BLaER1 treated with 17β-estradiol and CSF1 and Interleukin-3, amounts not matched to agents 10 nM and 100 nM (cell line): Measurements from ENCODE around the gene MCAT.
A peak's percentile ranks its signal among the peaks of the same experiment; 100 is the strongest.
"Not testable (repeated sequence)": the region's sequence is repeated elsewhere in the genome, so short reads cannot be mapped to it uniquely, and the experiment has no call there.

ENCODE experiments used
- H3K27ac ChIP-seq, 11 experiments: shearing (Covaris generic); formaldehyde crosslinking; 2 replicates each; pipeline ENCODE4 v1.8.1; 2022
- H3K27me3 ChIP-seq, 11 experiments: shearing (Covaris generic); formaldehyde crosslinking; 2 replicates each; pipeline ENCODE4 v1.8.1; 2022
- H3K36me3 ChIP-seq, 11 experiments: shearing (Covaris generic); formaldehyde crosslinking; 2 replicates each; pipeline ENCODE4 v1.8.1; 2022
- H3K4me1 ChIP-seq, 10 experiments: shearing (Covaris generic); formaldehyde crosslinking; 2 replicates each; pipeline ENCODE4 v1.8.1; 2022
- H3K4me2 ChIP-seq, 11 experiments: shearing (Covaris generic); formaldehyde crosslinking; 2 replicates each; pipeline ENCODE4 v1.8.1; 2022
- H3K4me3 ChIP-seq, 10 experiments: shearing (Covaris generic); formaldehyde crosslinking; 2 replicates each; pipeline ENCODE4 v1.8.1; 2022
- H3K9ac ChIP-seq, 11 experiments: shearing (Covaris generic); formaldehyde crosslinking; 2 replicates each; pipeline ENCODE4 v1.8.1; 2022
- H3K9me3 ChIP-seq, 11 experiments: shearing (Covaris generic); formaldehyde crosslinking; replicated peaks in 1 of 11; 2 replicates each; pipeline ENCODE4 v1.8.1; 2022
- H4K20me1 ChIP-seq, 11 experiments: shearing (Covaris generic); formaldehyde crosslinking; 2 replicates each; pipeline ENCODE4 v1.8.1; 2022
- Cebpa-rat ChIP-seq, 11 experiments: shearing (Covaris generic); IDR thresholded peaks; 2 replicates each; pipeline ENCODE4 v1.8.1; 2022

MCAT gene

GRCh38 chr22:43114958-43115357 is 28.2 kb downstream of the MCAT start:
- Histone ChIP-seq H3K27me3 (peaks cover 21 to 61% (median 24%) of the 10 kb centered on the region in 11 experiments), H3K27ac (0 out of 22 replicates have a peak overlapping the region, but pooled peaks of 2 of the 11 experiments have one; percentile 5 to 10), H3K9me3 (no peaks in the 10 kb centered on the region)

GRCh38 chr22:43113526-43114251 is 29.5 kb downstream of the MCAT start:
- TF ChIP-seq Cebpa-rat (IDR thresholded peaks at IDR 0.05) = no peak
- H3K27me3 ChIP-seq = peaks cover 22 to 71% (median 35%) of the 10 kb centered on the region in 11 experiments
- peak overlapping the region; percentile 56 to 100 (median 99) for H3K4me2 ChIP-seq
- no peaks in the 10 kb centered on the region for H3K36me3 ChIP-seq
- H3K4me1 ChIP-seq = peaks cover 43 to 86% (median 81%) of the 10 kb centered on the region in 10 experiments
- H3K9ac ChIP-seq = peak overlapping the region in 6 of 11 experiments; percentile 23 to 51 (median 30); a peak in 7 of 22 replicates
- H4K20me1 ChIP-seq = peaks cover 0 to 53% (median 8%) of the 10 kb centered on the region in 11 experiments; a peak in 9 of 22 replicates
- H3K4me3 ChIP-seq = peak overlapping the region in 2 of 10 experiments; percentile 2 to 31; a peak in 4 of 20 replicates
- H3K9me3 ChIP-seq = no peaks in the 10 kb centered on the region
- peak overlapping the region in 4 of 11 experiments; percentile 17 to 53 (median 39); a peak in 4 of 22 replicates for H3K27ac ChIP-seq

More at GRCh38 chr22:43114958-43115357, 28.2 kb downstream of the MCAT start:
- no peak for TF ChIP-seq Cebpa-rat (IDR thresholded peaks at IDR 0.05)
- no peaks in the 10 kb centered on the region for H3K36me3 ChIP-seq
- no peak overlapping the region for H3K4me3 ChIP-seq
- peak overlapping the region in 10 of 11 experiments; percentile 54 to 100 (median 99); a peak in 18 of 22 replicates for H3K4me2 ChIP-seq
- peaks cover 52 to 98% (median 93%) of the 10 kb centered on the region in 10 experiments for H3K4me1 ChIP-seq
- peak overlapping the region in 1 of 11 experiments; percentile 7; a peak in 2 of 22 replicates for H3K9ac ChIP-seq
- H4K20me1 ChIP-seq = peaks cover 0 to 50% (median 9%) of the 10 kb centered on the region in 11 experiments; a peak in 10 of 22 replicates

- Histone ChIP-seq H3K9ac (peak overlapping the region; percentile 49 to 83 (median 65)), H3K36me3 (no peaks in the 10 kb centered on the region), H3K4me2 (peak overlapping the region; percentile 96 to 100 (median 100)), H3K4me1 (peaks cover 28 to 71% (median 65%) of the 10 kb centered on the region in 10 experiments), H3K4me3 (peak overlapping the region; percentile 61 to 77 (median 66)), H3K27ac (peak overlapping the region in 5 of 11 experiments; percentile 15 to 66 (median 49); a peak in 7 of 22 replicates), H3K27me3 (peaks cover 22 to 65% (median 35%) of the 10 kb centered on the region in 11 experiments), H4K20me1 (peaks cover 0 to 45% (median 8%) of the 10 kb centered on the region in 11 experiments; a peak in 9 of 22 replicates), H3K9me3 (no peaks in the 10 kb centered on the region)
- TF ChIP-seq Cebpa-rat (IDR thresholded peaks at IDR 0.05) = no peak
These were observed 32.1 kb downstream of the MCAT start for GRCh38 chr22:43110927-43111623.

DNA sequence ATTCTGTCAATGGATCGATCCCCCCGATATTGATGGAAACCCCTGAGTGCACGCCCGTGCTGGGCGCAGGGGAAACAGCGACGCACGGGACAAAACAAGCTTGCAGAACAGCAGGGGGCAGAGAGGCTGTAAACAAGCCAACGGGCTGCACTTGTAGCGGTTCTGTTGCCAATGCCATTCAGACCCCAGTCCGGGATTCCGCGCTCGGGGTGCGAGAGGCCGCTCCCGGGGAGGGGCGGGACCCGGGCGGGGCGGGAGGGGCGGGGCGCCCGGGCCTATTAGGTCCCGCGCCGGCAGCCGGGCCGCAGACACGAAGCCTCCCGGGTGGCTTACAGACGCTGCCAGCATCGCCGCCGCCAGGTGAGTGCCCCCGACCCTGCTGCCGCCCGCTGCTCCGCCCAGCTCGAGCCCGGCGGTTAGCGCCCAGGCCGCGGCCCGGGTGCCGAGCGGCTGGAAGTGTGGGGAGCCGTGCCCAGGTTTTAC is 32.7 kb downstream of the MCAT start, which contains the start of gene BIK:
BIK (plus strand) TSS at position 307 of the 483 bp plus-strand sequence. CDS start 13,273 bp downstream, outside the sequence.
- H3K4me3 ChIP-seq = peak within 1 kb of the TSS; percentile 61 to 77 (median 66)
- peaks cover 0 to 40% (median 8%) of the 10 kb centered on the region in 11 experiments; a peak in 9 of 22 replicates for H4K20me1 ChIP-seq
- H3K36me3 ChIP-seq = no peaks in the 10 kb centered on the region
- H3K27me3 ChIP-seq = peaks cover 22 to 65% (median 35%) of the 10 kb centered on the region in 11 experiments
- H3K4me2 ChIP-seq = peak within 1 kb of the TSS; percentile 96 to 100 (median 100)
- no peak for TF ChIP-seq Cebpa-rat (IDR thresholded peaks at IDR 0.05)
- H3K27ac ChIP-seq = peak within 1 kb of the TSS in 5 of 11 experiments; percentile 15 to 66 (median 49); a peak in 7 of 22 replicates
- peaks cover 23 to 67% (median 61%) of the 10 kb centered on the region in 10 experiments for H3K4me1 ChIP-seq
- peak within 1 kb of the TSS; percentile 49 to 83 (median 65) for H3K9ac ChIP-seq
- no peaks in the 10 kb centered on the region for H3K9me3 ChIP-seq

- no peaks in the 10 kb centered on the region for H3K36me3 ChIP-seq
- no peaks in the 10 kb centered on the region for H3K9me3 ChIP-seq
- 0 out of 22 replicates have a peak overlapping the region, but pooled peaks of 2 of the 11 experiments have one; percentile 3 to 37 for H3K9ac ChIP-seq
- H3K4me1 ChIP-seq = peaks cover 23 to 67% (median 61%) of the 10 kb centered on the region in 10 experiments
- peaks cover 0 to 35% (median 5%) of the 10 kb centered on the region in 11 experiments; a peak in 9 of 22 replicates for H4K20me1 ChIP-seq
- H3K4me3 ChIP-seq = peak overlapping the region; percentile 44 to 77 (median 66); a peak in 19 of 20 replicates
- no peak overlapping the region for H3K27ac ChIP-seq
- no peak for TF ChIP-seq Cebpa-rat (IDR thresholded peaks at IDR 0.05)
- peak overlapping the region; percentile 96 to 100 (median 100) for H3K4me2 ChIP-seq
- peaks cover 22 to 60% (median 35%) of the 10 kb centered on the region in 11 experiments for H3K27me3 ChIP-seq
These were observed 33.2 kb downstream of the MCAT start for GRCh38 chr22:43109921-43110443.

DNA sequence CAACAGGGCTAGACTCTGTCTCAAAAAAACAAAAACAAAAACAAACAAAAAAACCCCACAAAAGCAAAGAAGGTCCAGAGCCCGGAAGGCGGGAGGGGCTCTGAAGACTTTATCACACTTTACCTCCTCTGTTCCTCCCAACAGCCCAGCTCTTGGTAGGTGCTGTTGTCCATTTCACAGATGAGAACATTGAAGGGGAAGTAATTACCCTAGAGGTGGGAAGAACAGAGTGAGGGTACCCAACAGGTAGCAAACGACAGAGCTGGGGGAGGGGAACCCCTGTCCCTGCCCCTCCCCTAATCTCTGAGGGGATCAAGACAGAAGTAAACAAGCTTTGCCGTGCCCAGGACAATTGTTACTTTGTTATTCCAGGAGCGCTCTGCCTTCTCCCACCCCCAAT is 33.7 kb downstream of the MCAT start:
- Histone ChIP-seq H3K4me2 (no peak overlapping the region; a peak in 1 of 22 replicates), H3K27me3 (peaks cover 22 to 55% (median 35%) of the 10 kb centered on the region in 11 experiments), H3K4me3 (no peak overlapping the region)

DNA sequence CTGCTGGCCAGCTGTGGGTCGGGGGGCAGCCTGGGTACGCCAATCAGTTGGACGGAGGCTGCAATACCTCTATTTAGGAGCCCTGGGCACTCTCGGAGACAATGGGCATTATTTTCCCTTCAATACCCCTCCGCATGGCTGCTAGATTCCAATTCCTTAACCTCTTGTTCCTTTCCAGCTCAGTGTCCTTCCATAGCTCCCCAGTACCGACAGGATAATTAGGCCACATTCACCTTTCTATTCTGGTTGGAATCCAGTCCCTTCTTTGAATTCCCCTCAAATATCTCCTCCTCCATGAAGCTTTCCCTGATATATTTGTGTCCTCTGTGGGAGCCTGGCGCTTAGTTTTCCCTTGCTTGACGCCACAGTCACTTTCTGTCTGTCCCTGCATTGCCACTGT is 36.9 kb downstream of the MCAT start:
- TF ChIP-seq Cebpa-rat (IDR thresholded peaks at IDR 0.05) = no peak
- peaks cover 0 to 13% (median 0%) of the 10 kb centered on the region in 11 experiments; a peak in 5 of 22 replicates for H4K20me1 ChIP-seq
- no peaks in the 10 kb centered on the region for H3K9me3 ChIP-seq
- H3K27me3 ChIP-seq = peaks cover 12 to 25% (median 24%) of the 10 kb centered on the region in 11 experiments
- H3K36me3 ChIP-seq = no peaks in the 10 kb centered on the region
- no peak overlapping the region for H3K27ac ChIP-seq
- peaks cover 28 to 58% (median 50%) of the 10 kb centered on the region in 10 experiments for H3K4me1 ChIP-seq
- H3K9ac ChIP-seq = no peak overlapping the region
- H3K4me3 ChIP-seq = no peak overlapping the region
- H3K4me2 ChIP-seq = peak overlapping the region in 6 of 11 experiments; percentile 5 to 47 (median 26); a peak in 7 of 22 replicates

More for the DNA sequence above, 33.7 kb downstream of the MCAT start:
- peaks cover 28 to 67% (median 61%) of the 10 kb centered on the region in 10 experiments for H3K4me1 ChIP-seq
- H3K36me3 ChIP-seq = no peaks in the 10 kb centered on the region
- H3K9ac ChIP-seq = no peak overlapping the region
- H3K9me3 ChIP-seq = no peaks in the 10 kb centered on the region
- peaks cover 0 to 31% (median under 1%) of the 10 kb centered on the region in 11 experiments; a peak in 7 of 22 replicates for H4K20me1 ChIP-seq
- no peak for TF ChIP-seq Cebpa-rat (IDR thresholded peaks at IDR 0.05)
- H3K27ac ChIP-seq = no peak overlapping the region

DNA sequence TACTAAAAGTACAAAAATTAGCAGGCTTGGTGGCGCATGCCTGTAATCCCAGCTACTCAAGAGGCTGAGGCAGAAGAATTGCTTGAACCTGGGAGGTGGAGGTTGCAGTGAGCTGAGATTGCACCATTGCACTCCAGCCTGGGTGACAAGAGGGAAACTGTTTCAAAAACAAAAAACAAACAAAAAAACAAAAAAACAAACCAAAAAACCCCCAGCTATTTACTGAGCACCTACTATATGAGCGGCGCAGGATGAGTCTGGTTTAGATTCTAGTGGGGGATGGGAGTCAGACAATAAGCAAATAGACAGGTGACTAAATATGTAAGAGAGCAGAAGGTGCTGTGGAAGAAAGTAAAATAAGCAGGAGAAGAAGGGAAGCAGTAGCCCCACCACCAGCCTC is 38.2 kb downstream of the MCAT start:
- H3K9ac ChIP-seq, H3K4me3 ChIP-seq, H3K9me3 ChIP-seq, H4K20me1 ChIP-seq, H3K36me3 ChIP-seq, H3K27ac ChIP-seq: not testable (repeated sequence)
- peaks cover 36 to 57% (median 50%) of the 10 kb centered on the region in 10 experiments for H3K4me1 ChIP-seq
- H3K4me2 ChIP-seq = peak overlapping the region; percentile 75 to 91 (median 84); a peak in 19 of 22 replicates
- peaks cover under 1 to 12% (median 10%) of the 10 kb centered on the region in 11 experiments; a peak in 17 of 22 replicates for H3K27me3 ChIP-seq

DNA sequence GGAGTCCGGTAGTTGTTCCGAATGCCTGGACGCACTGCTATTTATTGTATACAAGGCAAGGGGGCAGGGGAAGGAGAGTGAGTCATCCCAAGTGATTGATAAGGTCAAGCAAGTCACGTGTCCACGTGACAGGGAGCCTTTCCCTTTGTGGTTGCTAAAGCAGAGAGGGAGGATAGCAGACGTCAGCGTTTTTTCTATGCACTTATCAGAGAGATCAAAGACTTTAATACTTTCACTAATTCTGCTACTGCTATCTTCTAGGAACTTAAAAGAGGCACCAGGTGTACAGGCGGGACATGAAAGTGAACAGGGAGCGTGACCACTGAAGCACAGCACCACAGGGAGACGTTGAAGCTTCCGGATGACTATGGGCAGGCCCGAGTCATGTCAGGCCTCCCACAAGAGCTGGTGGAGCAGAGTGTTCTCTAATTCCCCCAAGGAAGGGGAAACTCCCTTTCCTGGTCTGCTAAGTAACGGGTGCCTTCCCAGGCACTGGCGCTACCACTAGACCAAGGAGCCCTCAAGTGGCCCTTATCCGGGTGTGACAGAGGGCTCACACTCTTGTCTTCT is 39.1 kb downstream of the MCAT start:
- H3K9me3 ChIP-seq, H3K36me3 ChIP-seq, H4K20me1 ChIP-seq, H3K27me3 ChIP-seq: not testable (repeated sequence)
- H3K27ac ChIP-seq = peak overlapping the region in 10 of 11 experiments; percentile 2 to 60 (median 31); a peak in 16 of 22 replicates
- peaks cover 39 to 57% (median 51%) of the 10 kb centered on the region in 10 experiments for H3K4me1 ChIP-seq
- H3K9ac ChIP-seq = peak overlapping the region in 3 of 11 experiments; percentile 28 to 45 (median 43); a peak in 4 of 22 replicates
- H3K4me2 ChIP-seq = peak overlapping the region; percentile 75 to 91 (median 84)
- H3K4me3 ChIP-seq = peak overlapping the region in 2 of 10 experiments; percentile 12 to 29; a peak in 3 of 20 replicates
